COR-L47 (cell line): ENCODE results near the gene ELP2.

Source experiments
- DNase-seq: peaks from one replicate; lab custom pipeline; 2025; lab: John Stamatoyannopoulos, UW

ELP2 gene

DNA sequence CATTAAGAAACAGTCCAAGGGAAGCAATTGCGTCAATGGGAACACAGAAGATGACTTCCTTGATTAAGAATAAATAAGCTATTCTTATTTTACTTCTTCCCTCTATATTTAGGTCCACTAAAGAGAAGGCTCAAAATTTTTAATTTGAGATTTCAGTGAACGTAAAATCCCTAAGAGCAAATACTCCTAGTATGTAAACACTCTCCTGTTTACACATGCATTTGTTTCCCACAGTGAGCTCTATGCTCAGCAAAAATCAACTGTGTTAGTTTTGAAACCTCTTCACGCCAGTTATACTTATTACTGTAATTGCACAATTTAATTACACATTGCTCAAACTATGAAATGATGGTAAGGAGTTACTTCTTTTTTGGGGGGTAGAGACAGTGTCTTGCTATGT, 9.4 kb upstream of the ELP2 start:
- DNase-seq: no peak

DNA sequence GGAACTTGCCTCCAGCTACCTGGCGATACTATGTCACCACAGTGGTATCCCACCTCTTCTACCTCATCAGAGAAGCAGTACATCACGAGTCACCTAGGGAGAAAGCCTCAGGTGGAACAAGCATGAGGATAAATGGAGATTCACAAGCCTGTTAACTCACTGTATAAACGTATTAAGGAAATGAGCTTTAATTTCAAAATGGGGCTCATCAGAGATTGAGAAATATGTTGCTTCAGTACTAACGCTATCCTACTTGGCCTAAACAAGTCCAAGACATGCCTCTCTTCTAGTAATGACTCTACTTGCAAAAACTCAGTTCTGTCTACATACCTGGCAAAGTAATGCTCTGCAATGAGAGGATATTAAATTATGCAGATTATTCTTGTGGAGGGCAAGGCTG, 4.9 kb upstream of the ELP2 start:
- DNase-seq: no peak

DNA sequence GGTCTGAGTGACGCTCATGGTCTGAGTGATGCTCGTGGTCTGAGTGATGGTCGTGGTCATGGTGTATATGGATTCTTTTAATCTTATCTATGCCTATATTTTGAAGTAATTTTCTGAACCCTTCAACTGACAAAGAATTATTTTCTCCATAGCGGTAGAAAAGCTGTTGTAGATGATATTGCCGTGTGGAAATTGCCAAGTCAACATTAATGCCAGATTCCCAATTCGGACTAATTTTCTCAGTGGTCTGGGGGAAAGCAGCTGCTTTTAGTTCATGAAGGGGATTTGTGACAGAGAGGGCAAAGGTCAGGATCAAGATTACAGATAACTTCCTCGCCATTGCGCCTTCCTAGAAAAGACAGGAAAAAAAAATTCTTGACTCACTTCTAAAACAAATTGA, 3.0 kb upstream of the ELP2 start:
- no peak for DNase-seq

DNA sequence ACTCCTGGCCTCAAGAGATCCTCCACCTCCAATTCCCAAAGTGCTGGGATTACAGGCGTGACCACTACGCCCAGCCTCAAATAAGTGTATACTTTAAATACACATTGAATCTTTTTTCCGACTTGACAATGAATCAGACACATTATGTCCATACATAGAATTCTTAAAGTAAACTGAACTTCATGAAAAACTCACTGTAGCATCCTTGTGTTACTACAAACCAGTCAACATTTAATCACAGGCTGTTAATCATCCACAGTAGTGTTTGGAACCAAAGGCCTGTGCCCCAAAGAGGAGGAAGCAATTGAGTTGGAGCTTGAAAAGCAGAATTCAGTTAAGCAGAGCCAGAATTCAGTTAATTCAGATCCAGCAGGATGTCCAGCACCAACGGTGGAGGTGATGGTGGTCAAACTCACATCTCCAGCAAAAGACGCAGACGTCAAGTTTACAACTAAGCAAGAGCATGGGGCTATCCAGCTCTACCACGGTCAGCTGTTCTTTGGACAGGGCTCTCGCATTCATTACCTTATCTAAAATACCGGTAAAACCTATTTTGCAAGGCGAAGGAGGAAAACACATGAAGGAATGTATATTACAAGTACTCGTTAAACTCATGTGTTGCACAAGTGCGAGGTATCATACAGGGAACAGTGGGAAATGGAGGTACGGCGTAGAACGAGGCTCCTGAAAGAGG, 1.7 kb upstream of the ELP2 start:
- no peak for DNase-seq

DNA sequence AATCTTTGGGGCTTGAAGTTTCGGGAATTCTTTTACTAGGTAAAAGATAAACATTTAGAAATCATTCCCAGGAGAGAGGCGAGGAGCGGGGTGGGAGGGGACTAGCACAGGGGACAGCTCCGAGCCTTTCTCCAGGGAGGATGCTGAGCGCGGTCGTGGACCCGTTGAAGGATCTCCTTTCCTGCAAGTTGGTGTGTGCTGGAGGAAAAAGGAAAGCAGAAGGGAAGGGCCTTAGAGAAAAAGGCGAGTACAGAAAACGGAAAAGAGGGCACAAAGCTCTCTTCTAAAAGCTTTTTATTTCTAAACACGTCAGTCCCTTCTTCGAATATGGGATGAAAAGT, 1.2 kb upstream of the ELP2 start:
- DNase-seq: no peak

DNA sequence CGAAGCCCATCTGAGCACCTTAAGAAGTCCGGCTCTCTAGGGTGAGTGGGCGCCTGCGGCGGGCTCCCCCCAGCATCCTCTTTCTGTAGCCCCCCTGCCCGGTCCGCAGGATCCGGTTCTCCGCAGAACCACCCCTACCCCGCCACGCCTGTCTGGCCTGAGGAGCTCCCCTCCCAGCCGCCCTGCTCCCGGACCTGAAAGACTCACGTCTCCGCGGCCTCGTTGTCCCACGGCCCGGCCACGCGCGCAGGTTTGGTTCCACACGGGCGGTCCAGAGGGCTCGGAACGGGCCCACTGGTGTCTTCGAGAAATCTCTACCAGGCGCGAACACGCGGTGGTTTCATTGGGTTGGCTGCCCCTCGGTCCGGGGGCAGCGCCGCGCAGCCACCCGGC, 796 bp upstream of the ELP2 start:
- no peak for DNase-seq

DNA sequence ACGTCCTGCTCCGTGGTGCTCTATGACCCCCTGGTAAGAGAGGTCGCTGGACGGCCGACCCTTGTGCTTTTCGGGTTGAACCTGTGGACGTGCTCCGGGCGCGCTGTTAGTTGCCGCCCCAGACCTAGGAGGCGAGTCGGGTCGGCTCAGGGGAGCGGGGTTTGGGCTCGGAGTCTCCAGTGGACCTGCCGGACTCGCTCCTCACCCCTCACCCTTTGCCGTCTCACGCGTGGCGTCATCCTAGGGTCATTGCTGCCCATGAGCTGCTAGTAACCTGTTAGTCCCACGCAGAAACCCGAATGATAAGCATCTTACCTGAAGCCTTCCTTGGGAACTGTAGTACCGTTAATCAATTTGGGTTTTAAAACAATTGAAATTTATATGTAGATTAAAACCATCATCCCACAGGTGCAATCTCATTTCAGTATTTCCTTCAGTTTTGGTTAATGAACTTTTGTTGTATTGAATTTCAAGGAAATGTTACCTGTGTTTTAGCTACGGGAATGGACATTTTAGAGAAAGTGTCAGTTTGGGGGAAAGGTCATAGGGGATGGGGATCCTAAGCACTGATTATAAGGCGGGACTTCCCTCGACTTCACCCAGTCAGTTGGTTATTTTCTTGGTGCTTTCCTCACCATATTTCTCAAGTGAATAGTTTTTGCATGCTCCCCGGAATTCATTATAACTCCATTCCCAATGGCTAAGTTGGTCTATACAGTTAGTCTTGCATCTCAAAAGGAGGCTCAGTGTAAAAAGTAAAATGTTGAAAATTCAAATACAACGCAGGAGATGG, 536 bp downstream of the ELP2 start:
- DNase-seq: no peak

DNA sequence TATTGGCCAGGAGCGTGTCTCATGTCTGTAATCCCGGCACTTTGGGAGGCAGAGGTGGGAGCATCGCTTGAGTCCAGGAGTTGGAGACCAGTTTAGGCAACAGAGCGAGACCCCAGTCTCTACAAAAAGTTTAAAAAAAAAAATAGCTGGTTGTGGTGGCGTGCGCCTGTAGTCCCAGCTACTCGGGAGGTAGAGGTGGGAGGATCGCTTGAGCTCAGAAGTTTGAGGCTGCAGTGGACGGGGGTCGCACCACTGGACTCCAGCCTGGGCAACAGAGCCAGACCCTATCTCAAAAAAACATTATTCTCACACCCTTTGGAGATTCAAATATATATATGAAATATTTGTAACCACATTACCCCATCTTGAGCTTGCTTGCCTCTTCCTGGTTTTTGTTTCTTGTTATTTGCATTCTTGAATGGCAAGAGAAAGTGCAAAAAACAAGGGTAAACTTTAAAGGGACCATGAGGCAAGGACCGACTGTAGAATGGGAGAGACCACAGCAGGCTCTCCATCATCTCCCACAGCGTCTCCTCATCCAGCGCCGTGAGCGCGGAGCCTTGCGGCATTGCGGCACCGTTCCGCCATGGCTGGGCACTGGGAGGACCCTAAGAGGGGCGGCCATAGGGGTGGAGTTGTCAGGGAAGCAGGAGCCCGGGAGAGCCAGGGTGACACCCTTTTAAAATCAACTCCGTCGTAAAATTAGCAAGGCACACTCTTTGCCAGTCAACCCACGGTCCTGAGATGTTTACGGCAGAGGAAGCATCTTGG, 1.4 kb downstream of the ELP2 start:
- DNase-seq: no peak

DNA sequence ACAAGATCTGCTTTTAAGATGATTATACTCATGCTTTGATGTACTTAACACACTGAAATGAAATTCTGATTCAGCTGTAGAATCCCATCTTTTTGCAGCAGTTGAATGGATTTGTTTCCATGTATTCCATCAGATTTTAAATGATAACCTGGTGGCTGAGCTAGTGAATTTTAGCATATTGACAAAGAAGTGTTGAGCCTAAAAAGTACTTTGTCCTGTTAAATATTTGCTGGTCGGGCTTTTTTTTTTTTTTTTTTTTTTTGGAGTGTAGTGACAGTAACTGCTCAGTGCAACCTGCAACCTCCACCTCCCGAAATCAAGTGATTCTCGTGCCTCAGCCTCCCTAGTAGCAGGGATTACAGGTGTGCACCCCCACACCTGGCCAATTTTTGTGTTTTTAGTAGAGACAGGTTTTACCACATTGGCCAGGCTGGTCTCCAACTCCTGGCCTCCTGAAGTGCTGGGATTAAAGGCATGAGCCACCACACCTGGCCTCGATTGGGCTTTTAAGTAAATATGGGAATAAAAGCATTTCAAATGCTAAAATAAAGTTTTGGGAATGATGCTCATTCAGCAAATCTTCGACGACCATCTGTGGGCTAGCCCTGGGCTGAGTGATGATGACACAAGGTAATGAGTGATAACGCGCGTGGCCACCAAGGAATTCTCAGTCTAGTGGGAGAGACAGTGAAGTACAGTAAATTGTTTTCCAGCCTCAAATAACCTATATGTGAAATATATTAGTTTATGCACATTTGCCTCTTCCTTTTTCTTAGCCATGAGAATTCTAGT, 2.2 kb downstream of the ELP2 start:
- no peak for DNase-seq

DNA sequence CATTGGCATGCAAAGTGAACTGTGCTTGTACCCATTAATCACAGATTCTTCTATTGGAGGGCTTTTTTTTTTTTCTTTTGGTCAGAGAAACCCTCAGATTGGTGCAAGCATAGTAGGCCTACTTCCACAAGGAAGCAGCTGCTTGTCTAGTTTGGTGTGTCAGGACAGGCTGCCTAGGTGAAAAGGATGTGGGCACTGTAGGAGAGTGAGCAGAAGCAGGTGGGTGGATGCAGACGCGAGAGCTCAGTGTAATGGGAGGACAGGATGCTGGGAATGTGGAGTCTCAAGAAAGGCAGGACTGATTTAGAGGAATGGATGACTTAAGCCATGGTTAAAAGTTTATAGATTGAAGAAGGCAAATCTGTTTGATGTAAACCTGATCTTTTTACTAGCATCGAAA, 3.1 kb downstream of the ELP2 start:
- no peak for DNase-seq

DNA sequence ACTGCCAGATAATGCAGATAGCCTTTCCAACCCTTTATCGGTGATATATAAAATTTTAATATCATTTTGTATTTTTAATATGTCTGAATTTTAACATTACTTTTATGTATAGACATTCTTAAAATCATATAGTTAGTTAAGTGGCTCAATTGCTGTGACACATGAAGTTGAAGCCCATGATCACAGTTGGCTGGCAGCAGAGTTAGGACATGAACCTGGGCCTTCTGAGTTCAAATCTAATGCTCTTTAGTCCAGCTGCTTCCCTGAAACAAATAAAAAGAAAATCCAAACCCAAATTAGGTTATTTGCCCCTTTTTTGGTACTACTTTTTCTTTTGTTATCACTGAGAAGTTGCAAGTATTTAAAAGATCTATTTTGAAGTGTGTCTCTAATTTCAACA, 5.6 kb downstream of the ELP2 start:
- no peak for DNase-seq

DNA sequence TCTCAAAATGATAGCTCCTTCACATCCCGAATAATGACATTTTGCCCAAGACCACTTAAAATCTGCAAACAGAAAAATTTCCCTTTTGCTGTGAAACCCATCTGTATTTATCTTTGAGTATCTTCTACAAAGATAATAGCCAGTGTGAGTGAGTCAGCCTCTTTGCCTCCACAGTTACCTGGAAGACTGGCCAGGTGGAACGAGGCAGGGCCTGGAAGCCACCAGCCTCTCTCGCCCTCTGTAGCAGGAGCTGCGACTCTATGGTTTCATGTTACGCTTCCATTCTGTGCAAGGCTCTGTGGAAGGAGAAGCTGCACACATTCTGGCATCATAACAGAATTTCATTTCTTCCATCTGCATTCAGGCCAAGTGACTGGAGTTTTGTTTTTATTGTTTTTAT, 9.5 kb downstream of the ELP2 start:
- DNase-seq: no peak

DNA sequence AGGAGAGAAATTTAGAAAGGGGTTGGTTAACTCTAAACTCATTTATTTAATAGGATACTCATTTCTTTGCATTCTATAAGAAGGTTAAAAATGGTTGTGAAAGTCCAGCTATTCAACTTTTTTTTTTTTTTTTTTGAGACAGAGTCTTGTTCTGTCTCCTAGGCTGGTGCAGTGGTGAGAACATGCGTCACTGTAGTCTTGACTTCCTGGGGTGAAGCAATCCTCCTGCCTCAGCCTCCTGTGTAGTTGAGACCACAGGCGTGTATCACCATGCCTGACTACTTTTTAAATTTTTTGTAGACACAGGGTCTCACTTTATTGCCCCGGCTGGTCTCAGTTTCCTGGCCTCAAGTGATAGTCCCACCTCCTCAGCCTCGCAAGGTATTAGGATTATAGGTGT, 11.9 kb downstream of the ELP2 start:
- no peak for DNase-seq

DNA sequence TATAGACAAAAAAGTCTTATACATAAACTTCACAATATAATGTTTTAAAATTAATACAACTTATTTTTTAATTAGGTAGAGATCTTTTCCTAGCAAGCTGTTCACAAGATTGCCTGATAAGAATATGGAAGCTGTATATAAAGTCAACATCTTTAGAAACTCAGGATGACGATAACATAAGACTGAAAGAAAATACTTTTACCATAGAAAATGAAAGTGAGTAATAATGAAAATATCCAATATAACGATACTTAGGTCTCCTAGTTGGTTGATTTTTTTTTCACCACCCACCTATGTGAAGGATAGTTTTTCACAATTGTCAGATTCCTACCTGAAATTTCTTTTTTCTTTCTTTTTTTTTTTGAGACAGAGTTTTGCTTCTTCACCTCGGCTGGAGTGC, 13.1 kb downstream of the ELP2 start:
- DNase-seq: no peak

DNA sequence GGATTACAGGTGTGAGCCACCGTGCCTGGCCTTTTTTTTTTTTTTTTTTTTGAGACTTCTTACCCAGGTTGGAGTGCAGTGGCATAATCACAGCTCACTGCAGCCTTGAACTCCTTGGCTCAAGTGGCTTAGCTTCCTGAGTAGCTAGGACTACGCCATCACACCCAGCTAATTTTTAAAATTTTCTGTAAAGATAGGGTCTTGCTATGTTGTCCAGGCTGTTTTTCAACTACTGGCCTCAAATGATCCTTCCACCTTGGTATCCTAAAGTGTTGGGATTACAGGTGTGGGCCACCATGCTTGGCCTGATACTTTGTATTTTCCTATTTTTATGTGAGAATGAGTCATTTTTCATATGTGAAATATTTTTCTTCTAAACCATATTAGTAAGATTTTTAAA, 13.7 kb downstream of the ELP2 start:
- no peak for DNase-seq

DNA sequence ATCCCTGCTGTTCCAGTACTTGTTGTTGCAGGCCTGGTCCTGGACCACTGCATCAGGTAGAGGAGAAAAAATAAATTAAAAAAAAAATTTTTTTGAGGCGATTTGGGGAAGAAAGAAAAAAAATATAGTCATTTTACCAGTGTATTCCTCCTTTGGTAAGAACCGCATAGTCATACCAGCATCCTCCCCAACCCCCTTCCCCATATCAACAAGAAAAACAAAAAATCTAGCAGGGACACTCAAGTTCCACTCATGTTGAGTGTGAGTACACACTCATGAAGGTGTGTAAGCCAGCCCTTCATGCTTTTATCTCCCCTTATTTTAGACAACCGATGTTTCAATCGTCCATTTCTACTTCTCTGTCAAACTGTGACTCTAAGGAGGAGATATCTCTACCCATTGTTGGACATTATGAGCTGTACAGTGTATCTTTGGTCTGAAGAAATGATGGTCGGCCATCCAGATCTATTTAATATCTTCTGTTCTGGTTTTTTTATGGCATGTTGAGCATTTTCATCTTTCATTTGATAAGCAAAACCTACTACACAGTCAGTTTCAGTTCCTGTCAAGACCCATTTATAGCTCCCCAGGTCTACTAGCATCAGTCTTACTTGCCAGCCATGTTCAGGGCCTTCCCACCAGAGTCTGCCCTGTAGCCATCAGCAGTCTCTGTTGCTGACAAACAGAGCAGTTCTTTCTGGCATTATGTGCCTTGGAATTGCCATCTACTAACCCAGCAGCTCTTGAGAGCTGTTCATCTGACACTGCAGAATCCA, 20.0 kb downstream of the ELP2 start:
- DNase-seq: no peak

DNA sequence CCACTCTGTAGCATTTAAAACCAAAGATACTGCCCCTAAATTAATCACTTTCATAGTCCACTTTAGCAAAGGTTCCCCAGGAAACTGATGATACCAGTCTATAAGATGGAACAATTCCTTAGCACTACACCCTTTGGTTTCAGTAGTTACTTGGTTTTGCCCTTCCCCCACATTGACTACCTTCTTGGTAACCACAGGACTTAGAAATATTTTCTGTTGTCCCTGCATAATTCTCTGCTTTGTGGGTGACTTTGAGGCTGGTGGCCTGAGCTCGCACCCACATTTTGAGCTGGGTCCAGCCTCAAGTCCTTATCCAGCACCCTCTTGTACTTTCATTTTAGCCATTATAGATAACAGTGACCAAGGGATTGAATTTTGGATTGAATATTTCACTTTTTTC, 23.1 kb downstream of the ELP2 start:
- DNase-seq: no peak

DNA sequence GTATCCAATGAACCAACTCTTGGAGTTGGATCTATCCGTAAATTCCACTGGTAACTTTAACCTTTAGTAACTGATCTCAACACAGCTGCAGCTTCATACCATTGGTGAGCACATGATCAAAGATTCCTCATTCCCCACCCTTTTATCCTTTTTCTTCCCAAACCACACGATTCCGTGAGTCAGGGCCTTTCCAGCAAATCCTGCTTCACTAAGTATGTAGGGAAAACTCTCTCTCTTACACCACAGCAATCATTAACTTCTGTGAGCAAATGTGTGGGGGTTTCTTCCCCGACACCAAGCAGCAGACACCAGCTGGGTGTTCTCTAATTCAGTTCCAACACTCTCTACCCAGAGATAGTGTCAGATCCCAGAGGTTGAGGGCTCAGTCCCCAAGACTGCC, 23.5 kb downstream of the ELP2 start:
- no peak for DNase-seq

DNA sequence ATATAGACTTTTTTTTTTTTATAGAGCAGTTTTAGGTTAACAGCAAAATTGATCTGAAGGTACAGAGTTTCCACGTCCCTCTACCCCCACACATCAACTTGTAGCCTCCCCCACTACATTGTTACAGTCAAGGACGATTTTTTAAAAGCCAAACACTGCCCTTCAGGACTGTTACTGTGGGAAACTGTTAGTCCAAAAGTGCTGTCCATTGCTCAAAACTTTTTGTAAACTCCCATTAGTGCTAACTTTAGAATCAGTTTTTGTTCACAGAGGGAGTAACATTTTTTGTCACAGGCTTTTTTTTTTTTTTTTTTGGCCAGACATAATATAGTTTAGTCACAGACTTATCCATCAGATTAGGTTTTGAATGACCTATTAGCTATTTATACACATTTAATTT, 24.1 kb downstream of the ELP2 start:
- DNase-seq: no peak

DNA sequence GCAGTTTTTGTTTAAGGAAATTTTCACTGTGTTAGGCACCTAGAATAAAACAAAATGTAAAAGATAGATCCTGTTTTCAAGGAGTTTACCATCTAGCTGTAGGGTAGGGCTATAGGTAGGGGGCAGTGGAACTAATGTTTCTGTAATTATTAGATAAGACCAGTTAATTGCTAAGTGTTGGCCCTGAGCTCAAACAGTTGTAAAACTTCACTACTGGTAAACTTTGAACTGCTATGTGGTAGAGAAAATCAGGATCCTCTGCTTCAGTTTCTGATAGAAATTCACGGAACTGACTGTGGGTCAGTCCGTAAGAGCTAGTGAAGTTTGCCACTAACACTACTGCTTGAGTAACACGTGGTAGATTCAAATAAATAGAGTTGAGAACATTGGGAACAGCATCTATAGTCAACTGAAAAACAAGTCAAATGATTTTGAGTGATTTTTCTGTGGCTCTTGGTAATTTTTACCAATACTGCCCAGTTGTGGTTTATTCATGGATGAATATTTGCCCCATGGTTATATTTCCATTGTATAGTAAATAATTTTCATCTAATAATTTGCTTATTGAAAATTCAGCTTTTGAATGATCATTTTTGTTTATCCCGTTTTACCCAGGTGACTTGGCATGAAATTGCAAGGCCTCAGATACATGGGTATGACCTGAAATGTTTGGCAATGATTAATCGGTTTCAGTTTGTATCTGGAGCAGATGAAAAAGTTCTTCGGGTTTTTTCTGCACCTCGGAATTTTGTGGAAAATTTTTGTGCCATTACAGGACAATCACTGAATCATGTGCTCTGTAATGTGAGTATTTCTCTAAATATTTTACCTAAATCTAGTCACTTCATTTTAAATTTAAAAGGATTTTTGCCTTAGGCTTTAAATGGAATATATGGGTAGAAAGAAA, 26.4 kb downstream of the ELP2 start:
- DNase-seq: no peak

DNA sequence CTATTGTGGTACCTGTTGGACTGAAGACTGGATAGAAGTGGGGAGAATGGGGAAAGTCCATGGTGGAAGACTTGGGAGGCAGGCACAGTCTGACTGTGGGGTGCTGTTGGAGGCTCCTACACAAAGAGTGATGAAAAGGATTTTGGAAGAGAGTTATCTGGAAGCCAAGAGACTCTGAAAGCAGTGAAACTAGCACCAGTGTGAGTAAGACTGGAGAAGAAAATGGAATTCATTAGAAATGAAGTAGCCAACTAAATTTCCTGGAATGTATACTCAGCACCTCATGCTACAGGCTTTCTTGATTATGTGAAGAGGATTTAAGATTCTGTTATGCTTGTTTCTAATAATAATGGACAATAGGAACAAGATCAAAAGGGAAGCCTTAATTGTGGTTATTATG, 27.7 kb downstream of the ELP2 start:
- DNase-seq: no peak
